GM12864 (cell line): ENCODE measurements around the gene MCTP1.

Experiments used
- DNase-seq: peaks from one replicate; pipeline ENCODE4 v3.0.0-alpha.2; 2011; ENCODE audit warnings: low read depth
- H3K4me3 ChIP-seq: 2 replicates; pipeline ENCODE4 v1.5.1; 2011; ENCODE audit warnings: mild to moderate bottlenecking, low read depth, low read length, control low read depth
- TF ChIP-seq, protein P1 (sequence below): IDR thresholded peaks from 2 replicates; pipeline ENCODE4 v1.5.1; 2011; ENCODE audit warnings: low read depth, mild to moderate bottlenecking, moderate library complexity, low read length, control low read depth, inconsistent platforms; ENCODE audit errors: missing control alignments

Gene MCTP1

DNA sequence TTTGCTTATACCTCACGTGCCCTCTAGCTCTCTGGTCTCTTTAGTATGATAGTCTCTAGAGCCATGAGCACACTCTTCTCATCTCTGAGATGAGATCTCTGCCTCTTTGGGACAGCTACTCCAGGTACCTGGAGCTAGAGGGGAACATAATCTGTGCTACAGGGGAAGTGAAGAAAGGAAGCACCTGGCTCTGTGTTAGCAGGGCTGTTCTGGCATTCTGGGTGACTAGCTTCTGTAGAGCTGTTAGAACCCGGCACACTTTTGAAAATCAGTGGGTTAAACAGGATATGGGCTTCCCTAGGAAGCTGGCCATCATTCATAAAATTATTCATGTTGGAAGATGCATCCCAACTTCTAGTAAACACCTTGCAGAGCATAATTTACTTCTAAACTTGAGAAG is 224.8 kb downstream of the MCTP1 start:
- no peak for DNase-seq
- no peak overlapping the region for H3K4me3 ChIP-seq
- TF ChIP-seq, protein P1, sequence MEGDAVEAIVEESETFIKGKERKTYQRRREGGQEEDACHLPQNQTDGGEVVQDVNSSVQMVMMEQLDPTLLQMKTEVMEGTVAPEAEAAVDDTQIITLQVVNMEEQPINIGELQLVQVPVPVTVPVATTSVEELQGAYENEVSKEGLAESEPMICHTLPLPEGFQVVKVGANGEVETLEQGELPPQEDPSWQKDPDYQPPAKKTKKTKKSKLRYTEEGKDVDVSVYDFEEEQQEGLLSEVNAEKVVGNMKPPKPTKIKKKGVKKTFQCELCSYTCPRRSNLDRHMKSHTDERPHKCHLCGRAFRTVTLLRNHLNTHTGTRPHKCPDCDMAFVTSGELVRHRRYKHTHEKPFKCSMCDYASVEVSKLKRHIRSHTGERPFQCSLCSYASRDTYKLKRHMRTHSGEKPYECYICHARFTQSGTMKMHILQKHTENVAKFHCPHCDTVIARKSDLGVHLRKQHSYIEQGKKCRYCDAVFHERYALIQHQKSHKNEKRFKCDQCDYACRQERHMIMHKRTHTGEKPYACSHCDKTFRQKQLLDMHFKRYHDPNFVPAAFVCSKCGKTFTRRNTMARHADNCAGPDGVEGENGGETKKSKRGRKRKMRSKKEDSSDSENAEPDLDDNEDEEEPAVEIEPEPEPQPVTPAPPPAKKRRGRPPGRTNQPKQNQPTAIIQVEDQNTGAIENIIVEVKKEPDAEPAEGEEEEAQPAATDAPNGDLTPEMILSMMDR: no peak

DNA sequence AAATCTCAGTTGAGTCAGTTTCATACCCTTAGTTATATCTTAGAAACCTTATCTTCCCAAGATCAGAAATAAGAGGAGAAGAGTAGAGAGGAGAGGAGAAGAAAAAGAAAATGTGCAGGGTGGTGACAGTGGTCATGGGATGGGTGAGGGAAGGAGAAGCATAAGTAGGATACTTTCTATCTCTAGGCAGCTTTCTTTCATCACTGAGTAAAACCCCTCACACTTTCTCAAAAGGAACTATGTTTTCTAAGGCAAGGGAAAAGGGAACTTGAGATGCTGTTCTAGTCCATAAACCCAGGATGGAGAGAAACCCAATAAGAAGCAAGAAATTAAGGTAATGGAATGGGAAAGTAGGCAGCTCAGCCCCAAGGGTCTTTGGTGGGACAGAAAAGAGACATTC is 225.3 kb downstream of the MCTP1 start:
- no peak overlapping the region for H3K4me3 ChIP-seq
- TF ChIP-seq, protein P1: no peak
- DNase-seq: no peak

DNA sequence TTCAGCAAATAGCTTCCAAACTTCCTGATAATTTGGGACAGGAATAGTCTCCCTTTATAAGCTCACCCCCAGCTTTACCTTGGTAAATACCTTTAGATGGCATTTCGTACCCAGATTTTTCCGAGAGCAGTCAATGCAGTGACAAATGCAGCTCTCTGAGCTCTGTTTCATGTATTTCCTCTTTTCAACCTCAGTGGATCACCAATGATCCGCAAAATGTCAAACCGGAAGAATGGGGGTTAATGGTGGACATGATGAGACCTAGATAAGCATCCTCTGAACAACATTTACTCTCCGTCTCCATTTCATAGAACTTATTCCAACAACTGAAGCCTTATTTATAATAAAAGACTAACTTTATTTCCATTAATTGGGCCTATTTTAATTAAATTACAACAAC is 227.3 kb downstream of the MCTP1 start:
- TF ChIP-seq, protein P1: no peak
- no peak overlapping the region for H3K4me3 ChIP-seq
- no peak for DNase-seq

DNA sequence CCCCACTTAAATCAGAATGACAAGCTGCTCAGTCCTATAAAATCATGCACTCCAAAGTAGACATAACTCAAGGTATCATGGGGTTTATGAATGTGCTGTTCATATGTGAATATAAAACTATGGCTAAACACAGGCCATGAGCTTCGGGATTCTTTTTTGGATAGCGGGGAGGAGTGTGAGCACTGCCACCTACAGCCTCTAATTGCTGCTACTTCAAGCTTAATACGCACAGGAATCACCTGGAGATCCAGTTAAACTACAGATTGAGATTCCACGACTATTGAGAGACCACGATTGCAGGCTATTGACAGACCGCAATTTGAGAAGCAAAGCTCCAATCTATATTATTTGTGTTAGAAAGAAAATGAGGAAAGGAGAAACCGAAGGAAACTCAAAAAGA is 231.6 kb downstream of the MCTP1 start:
- no peak overlapping the region for H3K4me3 ChIP-seq
- TF ChIP-seq, protein P1: no peak
- no peak for DNase-seq

DNA sequence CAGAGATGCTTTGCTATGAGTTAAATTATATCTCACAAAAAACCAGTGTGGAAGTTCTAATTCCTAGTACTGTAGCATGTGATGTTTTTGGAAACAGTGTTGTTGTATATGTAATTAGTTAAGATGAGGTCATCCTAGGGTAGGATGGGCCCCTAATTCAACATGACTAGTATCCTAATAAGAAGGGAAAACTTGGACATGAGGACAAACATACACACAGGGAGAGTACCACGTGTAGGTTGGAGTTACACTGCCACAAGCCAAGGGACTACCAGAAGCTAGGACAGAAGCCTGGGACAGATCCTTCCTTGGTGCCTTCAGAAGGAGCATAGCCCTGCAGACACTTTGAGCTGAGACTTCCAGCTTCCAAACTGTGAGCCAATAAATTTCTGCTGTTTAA is 234.2 kb downstream of the MCTP1 start:
- no peak for DNase-seq
- no peak overlapping the region for H3K4me3 ChIP-seq
- TF ChIP-seq, protein P1: no peak

DNA sequence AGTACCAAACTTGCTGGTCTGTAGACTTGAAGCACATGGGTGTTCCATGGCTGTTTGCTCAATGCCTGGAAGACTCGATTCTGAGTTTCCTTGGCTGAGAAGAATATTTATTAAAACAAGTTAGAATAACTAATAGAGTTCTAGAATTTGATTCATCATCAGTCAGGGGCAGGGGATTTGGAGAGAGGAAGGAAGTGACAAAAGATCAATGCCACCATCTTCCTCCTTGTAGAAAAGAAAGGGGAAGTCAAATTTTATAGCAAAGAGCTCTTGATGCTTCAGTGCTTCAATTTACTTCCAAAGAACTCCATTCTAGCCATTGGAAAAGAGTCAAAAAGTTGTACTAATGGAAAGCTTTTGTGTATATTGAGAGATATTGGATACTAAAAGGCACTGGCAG is 236.3 kb downstream of the MCTP1 start:
- no peak for DNase-seq
- no peak overlapping the region for H3K4me3 ChIP-seq
- TF ChIP-seq, protein P1: no peak

DNA sequence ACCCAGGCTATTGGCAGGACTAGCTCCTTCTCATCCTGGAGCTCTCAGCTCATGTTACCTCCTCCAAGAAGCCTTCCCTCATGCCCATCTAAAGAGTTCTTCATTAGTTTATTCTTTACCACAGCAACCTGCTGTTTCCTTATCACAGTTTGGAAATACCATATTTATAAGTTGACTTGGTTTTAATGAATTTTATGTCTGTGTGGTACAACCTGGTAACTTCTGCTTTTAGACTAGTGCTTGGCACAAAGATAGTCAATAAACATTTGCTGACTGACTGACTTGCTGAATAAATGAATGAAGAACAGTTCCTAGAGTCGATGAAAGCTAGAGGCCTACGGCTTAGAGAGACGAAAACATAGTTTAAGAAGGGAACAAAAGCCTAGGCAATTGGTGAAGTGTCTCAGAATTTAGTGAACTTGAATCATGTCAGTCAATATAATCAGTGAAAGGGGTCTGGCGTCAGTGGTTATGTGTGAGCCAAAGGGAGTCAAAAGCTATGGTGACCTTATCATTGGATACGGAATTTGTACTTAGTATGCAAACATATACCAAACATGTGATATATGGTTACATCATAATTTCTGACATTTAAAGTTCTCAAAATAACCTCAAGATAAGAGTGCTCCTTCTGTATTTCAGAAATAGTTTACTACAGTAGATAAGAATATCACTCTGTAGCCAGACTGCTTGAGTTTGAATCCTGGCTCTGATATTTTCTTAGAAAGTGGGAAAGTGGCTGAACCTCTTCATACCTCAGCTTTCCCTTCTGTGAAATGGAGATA is 239.5 kb downstream of the MCTP1 start:
- TF ChIP-seq, protein P1: no peak
- H3K4me3 ChIP-seq: no peak overlapping the region
- DNase-seq: no peak
